G401 (cell line): ENCODE results near the gene CA7. TPM values are rescaled to one million over a fixed set of nuclear protein-coding genes. Genes with fewer than 3 reads are reported as not detected.
A peak's percentile ranks its signal among the peaks of the same experiment; 100 is the strongest.

Experiments used
- DNase-seq: peaks from one replicate; pipeline ENCODE4 v3.0.0-alpha.2; 2015; ENCODE audit warnings: low spot score
- in situ Hi-C: cut with HindIII; loops from 2 replicates; pipeline ENCODE4 v1.10.0; 2016; ENCODE audit warnings: low sequenced_read_pairs, mixed read lengths
- total RNA-seq: library from RNA; depleted of rRNA; stranded (reverse); fragments of >200 nt; shearing (Covaris generic); gene quantifications from 2 replicates; pipeline ENCODE4 v1.2.3, GENCODE V29; 2014; rRNA removed

The CA7 gene
- total RNA-seq: not detected in 2 replicates

GRCh38 chr16:66844342-66845079 is at the start of gene CA7:
CA7 (plus strand) TSS chr16:66844414; CDS start chr16:66844488, 74 bp downstream.
- DNase-seq: no peak
- in situ Hi-C loops: no loop called here

GRCh38 chr16:66798161-66798560 is 46.1 kb upstream of the CA7 start:
- no peak for DNase-seq
- in situ Hi-C loops: no loop called here

GRCh38 chr16:66800856-66801255 is 43.4 kb upstream of the CA7 start:
- no peak for DNase-seq
- in situ Hi-C loops: no loop called here

DNA sequence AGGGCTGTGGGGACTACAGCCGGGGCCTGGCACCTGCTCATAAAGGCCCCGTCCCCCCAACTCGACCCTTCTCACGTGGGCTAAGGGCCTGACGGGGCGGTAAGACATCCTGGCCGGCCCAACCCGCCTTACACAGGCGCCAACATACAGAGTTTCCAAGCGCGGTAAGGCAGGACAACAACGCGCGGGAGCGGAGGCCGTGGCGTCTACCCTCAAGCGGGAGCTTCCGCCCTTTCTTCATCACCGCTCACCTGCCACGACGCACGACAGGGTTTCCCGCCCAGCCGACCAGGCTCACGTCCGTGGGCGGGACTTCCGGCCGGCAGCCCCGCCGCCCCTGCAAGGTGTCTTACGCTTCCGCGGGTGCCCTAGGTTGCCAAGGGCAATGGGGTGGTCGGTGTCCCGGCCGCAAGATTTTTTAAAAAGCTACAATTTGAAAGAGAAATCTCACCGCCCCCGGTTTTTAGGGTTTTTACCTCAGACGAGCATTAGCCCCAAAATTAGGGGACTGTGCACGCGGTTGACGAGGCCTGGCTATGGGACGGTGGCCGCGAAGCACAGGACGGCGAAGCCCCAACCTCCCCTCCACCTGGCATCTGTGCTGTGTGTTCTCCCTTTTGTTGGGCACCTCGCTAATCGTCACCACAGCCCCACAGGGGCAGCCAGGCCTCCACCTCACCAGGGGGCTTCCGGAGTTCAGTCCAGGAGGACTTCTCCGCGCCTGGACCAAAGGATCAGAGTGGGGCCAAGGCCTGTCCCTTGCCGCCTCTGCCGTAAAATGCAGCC is 42.7 kb upstream of the CA7 start, which contains the start of gene TERB1:
Gene TERB1 (minus strand): TSS at position 265 of the 786 bp plus-strand sequence. CDS start 4,786 bp downstream, outside the sequence.
- no peak for DNase-seq
- in situ Hi-C loops: no loop called here

- DNase-seq: no peak
- in situ Hi-C loops: no loop called here
Observed at GRCh38 chr16:66802159-66802558, 42.1 kb upstream of the CA7 start.

- in situ Hi-C loops: no loop called here
- DNase-seq: no peak
Observed at GRCh38 chr16:66809765-66810164, 34.4 kb upstream of the CA7 start.

DNA sequence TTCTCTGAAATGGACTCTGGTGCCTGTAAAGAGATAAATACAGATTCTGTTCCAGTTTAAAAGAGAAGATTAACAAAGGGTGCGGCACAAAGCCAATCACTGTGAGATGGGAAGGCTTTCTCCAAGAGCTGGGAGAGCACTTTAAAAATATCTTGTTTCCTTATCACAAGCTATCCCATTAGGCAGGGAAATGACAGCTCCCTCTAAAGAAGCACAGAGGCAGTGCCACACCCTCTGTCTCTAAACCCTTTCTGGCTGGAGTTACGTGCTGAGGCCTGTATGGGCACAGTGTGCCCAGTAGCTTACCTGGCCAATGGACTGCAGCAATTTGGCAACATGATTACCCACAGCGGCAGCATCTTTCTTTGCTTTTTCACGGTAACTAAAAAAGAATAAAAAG is 33.8 kb upstream of the CA7 start:
- in situ Hi-C loops: no loop called here
- no peak for DNase-seq

- in situ Hi-C loops: no loop called here
- no peak for DNase-seq
Observed at GRCh38 chr16:66811043-66811442, 33.2 kb upstream of the CA7 start.

GRCh38 chr16:66814734-66815133 is 29.5 kb upstream of the CA7 start:
- no peak for DNase-seq
- in situ Hi-C loops: no loop called here

DNA sequence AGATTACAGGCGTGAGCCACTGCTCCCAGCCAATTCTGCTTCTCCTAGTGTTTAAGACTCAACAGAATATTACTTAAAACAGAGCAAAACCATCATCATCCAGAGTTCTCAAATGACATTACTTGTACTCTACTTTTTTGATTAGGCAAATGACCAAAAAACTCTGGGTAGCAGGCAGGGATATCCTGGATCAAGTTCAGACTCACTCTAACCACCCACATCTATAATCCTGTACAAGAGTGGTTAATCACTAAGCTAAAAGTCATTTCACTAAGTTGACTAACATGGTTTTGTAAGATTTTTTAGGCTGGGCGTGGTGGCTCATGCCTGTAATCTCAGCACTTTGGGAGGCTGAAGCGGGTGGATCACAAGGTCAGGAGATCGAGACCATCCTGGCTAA is 20.2 kb upstream of the CA7 start:
- in situ Hi-C loops: no loop called here

GRCh38 chr16:66830422-66831404 is 13.5 kb upstream of the CA7 start, which contains the start of gene NAE1:
NAE1 (minus strand) TSS chr16:66830976; CDS start chr16:66830899, 77 bp downstream.
- in situ Hi-C loops: no loop called here
- DNase-seq: peak; percentile 79

More for the DNA sequence above, 20.2 kb upstream of the CA7 start:
- no peak for DNase-seq

GRCh38 chr16:66832190-66832589 is 12.0 kb upstream of the CA7 start:
- no peak for DNase-seq
- in situ Hi-C loops: no loop called here

- in situ Hi-C loops: no loop called here
- no peak for DNase-seq
Observed at GRCh38 chr16:66832661-66833305, 11.4 kb upstream of the CA7 start.

DNA sequence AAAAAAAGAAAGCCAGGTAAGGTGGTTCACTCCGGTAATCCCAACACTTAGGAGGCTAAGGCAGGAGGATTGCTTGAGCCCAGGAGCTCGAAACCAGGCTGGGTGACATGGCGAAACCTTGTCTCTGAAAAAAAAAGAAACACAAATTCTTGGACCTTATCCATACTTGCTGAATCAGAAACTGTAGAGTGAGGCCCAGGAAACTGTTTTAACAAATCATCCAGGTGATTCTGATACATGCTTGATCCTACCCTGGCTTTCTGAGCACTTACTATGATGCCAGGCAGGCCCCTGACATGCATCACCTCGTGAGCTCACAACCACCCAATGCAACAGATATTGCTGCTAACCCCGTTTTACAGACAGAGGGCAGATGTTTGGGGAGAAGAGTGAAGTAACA is 9.5 kb upstream of the CA7 start:
- no peak for DNase-seq
- in situ Hi-C loops: no loop called here

GRCh38 chr16:66840883-66841282 is 3.3 kb upstream of the CA7 start:
- DNase-seq: no peak
- in situ Hi-C loops: no loop called here

- DNase-seq: no peak
- in situ Hi-C loops: no loop called here
Observed at GRCh38 chr16:66841366-66841765, 2.8 kb upstream of the CA7 start.

GRCh38 chr16:66842765-66843164 is 1.4 kb upstream of the CA7 start:
- DNase-seq: no peak
- in situ Hi-C loops: no loop called here

DNA sequence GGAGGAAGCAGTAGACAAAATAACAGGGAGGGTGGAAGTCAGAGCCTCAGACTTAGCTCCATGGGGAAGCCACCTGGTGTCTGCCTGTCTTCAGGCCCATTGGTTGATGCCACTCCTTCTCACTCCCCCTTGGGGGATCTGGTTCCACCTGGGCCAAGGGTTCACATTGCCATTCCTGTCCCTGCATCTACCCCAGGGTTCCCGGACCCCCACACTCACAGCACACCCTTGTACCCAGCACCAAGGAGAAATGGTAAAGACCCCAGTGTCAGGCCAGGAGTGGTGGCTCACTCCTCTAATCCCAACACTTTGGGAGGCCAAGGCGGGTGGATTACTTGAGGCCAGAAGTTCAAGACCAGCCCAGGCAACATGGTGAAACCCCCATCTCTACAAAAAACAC is 1.0 kb upstream of the CA7 start:
- in situ Hi-C loops: no loop called here

DNA sequence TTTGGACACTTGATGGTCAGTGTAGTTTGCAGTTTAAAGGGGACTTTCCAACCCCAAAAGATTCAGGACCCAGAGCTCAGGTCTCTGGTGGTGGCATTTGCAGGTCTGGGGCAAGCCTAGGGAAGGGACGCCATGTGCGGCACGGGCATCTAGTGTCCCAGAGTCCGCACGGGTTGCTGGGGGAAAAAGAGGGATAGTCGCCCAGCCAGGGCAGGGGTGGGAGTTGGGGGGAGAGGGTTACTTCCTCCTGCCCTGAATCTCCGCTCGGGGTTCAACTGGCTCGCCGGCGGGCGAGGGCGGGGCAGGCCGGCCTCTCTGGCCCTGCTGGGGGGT is 239 bp upstream of the CA7 start:
- no peak for DNase-seq
- in situ Hi-C loops: no loop called here

More for the DNA sequence above, 1.0 kb upstream of the CA7 start:
- DNase-seq: no peak
